Breast epithelium (tissue), 3 donors: Measurements from ENCODE around the gene SNTA1.
A peak's percentile ranks its signal among the peaks of the same experiment; 100 is the strongest.

ENCODE experiments used
- POLR2A ChIP-seq: fragments of 450-650 bp; IDR thresholded peaks from one replicate; pipeline ENCODE4 v1.6.1; 2016; ENCODE audit warnings: antibody characterized with exemption, mild to moderate bottlenecking, moderate library complexity
- POLR2AphosphoS5 ChIP-seq, 3 donors: sonication (generic); formaldehyde crosslinking; IDR thresholded peaks; one replicate each; pipeline ENCODE4 v1.6.1; 2017; ENCODE audit warnings: antibody characterized with exemption in 3 of 3
- TF ChIP-seq, protein P1 (sequence below), 3 donors: fragments of 450-650 bp; IDR thresholded peaks; one replicate each; pipeline ENCODE4 v1.5.1; 2016 to 2017; ENCODE audit warnings: antibody characterized with exemption in 3 of 3, mild to moderate bottlenecking in 3 of 3, moderate library complexity in 3 of 3

DNA sequence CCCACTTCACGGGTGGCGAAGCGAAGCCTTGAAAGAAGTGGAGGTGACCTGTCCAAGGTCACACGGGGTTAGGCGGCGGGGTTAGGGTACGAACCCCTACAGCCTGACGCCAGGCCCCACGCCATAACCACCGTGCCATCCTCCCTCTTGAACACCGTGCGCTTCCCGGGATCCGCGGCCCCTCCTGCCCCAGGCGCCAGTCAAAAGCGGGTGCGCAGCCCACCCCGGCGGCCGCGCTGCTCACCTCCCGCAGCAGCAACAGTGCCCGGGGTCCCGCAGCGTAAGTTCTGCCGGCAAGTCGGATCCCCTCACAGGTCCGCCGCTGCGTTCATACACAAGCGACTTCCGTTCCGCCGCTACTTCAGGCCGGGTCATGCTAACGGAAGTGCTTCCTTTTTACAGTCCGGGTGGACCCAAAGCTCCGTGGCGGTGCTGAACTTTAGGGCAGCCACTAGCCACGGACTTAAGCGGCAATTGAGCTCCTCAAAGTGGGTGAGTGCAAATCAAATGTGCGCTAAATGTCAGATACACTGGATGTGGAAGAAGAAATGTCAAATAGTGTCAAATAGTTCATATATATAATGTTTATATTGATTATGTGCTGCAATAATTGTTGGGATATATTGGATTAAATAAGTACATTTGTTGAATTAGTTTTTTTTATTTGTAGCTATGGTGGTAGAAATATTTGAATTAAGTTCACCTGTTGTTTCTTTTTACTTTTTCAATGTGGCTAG is 42.2 kb downstream of the SNTA1 start, which contains the start of gene CDK5RAP1:
- TF ChIP-seq, protein P1, sequence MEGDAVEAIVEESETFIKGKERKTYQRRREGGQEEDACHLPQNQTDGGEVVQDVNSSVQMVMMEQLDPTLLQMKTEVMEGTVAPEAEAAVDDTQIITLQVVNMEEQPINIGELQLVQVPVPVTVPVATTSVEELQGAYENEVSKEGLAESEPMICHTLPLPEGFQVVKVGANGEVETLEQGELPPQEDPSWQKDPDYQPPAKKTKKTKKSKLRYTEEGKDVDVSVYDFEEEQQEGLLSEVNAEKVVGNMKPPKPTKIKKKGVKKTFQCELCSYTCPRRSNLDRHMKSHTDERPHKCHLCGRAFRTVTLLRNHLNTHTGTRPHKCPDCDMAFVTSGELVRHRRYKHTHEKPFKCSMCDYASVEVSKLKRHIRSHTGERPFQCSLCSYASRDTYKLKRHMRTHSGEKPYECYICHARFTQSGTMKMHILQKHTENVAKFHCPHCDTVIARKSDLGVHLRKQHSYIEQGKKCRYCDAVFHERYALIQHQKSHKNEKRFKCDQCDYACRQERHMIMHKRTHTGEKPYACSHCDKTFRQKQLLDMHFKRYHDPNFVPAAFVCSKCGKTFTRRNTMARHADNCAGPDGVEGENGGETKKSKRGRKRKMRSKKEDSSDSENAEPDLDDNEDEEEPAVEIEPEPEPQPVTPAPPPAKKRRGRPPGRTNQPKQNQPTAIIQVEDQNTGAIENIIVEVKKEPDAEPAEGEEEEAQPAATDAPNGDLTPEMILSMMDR (IDR thresholded peaks at IDR 0.05) = no peak
- TF ChIP-seq POLR2A (no peak), POLR2AphosphoS5 (IDR thresholded peaks at IDR 0.05) (peak; percentile 44 to 90 (median 80))
